ENCODE measurements around the gene RAB11FIP4. TPM values are rescaled to one million over a fixed set of nuclear protein-coding genes. Genes with fewer than 3 reads are reported as not detected.

RAB11FIP4 gene
- total RNA-seq, 1 donor, result under 0.01 TPM

GRCh38 chr17:31398381-31399311 lies 7.2 kb downstream of the RAB11FIP4 start:
- no peak overlapping the region for H3K4me3 ChIP-seq (ENCODE audit: low read depth, low read length)
- no peak for TF ChIP-seq CTCF (IDR thresholded peaks at IDR 0.05; ENCODE audit: insufficient read depth, low read depth, low read length)
- DNase-seq (ENCODE audit: low read depth), result no peak

- H3K4me3 ChIP-seq (ENCODE audit: low read depth, low read length), result no peak overlapping the region
- no peak for DNase-seq (ENCODE audit: low read depth)
- no peak for TF ChIP-seq CTCF (IDR thresholded peaks at IDR 0.05; ENCODE audit: insufficient read depth, low read depth, low read length)
Measured at GRCh38 chr17:31400481-31400950, 9.0 kb downstream of the RAB11FIP4 start.

- no peak overlapping the region for H3K4me3 ChIP-seq (ENCODE audit: low read depth, low read length)
- no peak for DNase-seq (ENCODE audit: low read depth)
- no peak for TF ChIP-seq CTCF (IDR thresholded peaks at IDR 0.05; ENCODE audit: insufficient read depth, low read depth, low read length)
Measured at GRCh38 chr17:31401456-31402254, 10.2 kb downstream of the RAB11FIP4 start.

- no peak for TF ChIP-seq CTCF (IDR thresholded peaks at IDR 0.05; ENCODE audit: insufficient read depth, low read depth, low read length)
- no peak overlapping the region for H3K4me3 ChIP-seq (ENCODE audit: low read depth, low read length)
- no peak for DNase-seq (ENCODE audit: low read depth)
Measured at GRCh38 chr17:31404028-31404949, 12.8 kb downstream of the RAB11FIP4 start.

- no peak overlapping the region for H3K4me3 ChIP-seq (ENCODE audit: low read depth, low read length)
- TF ChIP-seq CTCF (IDR thresholded peaks at IDR 0.05; ENCODE audit: insufficient read depth, low read depth, low read length), result no peak
- DNase-seq (ENCODE audit: low read depth), result no peak
Measured at GRCh38 chr17:31405890-31406371, 14.5 kb downstream of the RAB11FIP4 start.

- no peak overlapping the region for H3K4me3 ChIP-seq (ENCODE audit: low read depth, low read length)
- no peak for DNase-seq (ENCODE audit: low read depth)
- TF ChIP-seq CTCF (IDR thresholded peaks at IDR 0.05; ENCODE audit: insufficient read depth, low read depth, low read length), result no peak
Measured at GRCh38 chr17:31408586-31408985, 17.1 kb downstream of the RAB11FIP4 start.

Measured in fibroblast of villous mesenchyme (primary cell).